NT2/D1 (cell line): Measurements from ENCODE around the gene GNA12.

Experiments
- SUZ12 ChIP-seq: IDR thresholded peaks from 2 replicates; pipeline ENCODE4 v1.6.1; 2011; ENCODE audit not compliant: insufficient read length, insufficient read depth; ENCODE audit errors: extremely low read depth
- ZNF274 ChIP-seq: IDR thresholded peaks from 2 replicates; pipeline ENCODE4 v1.6.1; 2011; ENCODE audit warnings: mild to moderate bottlenecking, low read depth, low read length

GRCh38 chr7:2844153-2845033 is at the start of gene GNA12:
- no peak for TF ChIP-seq ZNF274
- TF ChIP-seq SUZ12, result no peak
